Central memory CD4-positive, alpha-beta T cell (primary cell): Measurements from ENCODE around the gene PACSIN2.

Source experiments
- DNase-seq: peaks from one replicate; pipeline ENCODE4 v3.0.0; 2022

Gene PACSIN2

GRCh38 chr22:42901790-42902508 lies 113.0 kb downstream of the PACSIN2 start:
- DNase-seq: no peak

DNA sequence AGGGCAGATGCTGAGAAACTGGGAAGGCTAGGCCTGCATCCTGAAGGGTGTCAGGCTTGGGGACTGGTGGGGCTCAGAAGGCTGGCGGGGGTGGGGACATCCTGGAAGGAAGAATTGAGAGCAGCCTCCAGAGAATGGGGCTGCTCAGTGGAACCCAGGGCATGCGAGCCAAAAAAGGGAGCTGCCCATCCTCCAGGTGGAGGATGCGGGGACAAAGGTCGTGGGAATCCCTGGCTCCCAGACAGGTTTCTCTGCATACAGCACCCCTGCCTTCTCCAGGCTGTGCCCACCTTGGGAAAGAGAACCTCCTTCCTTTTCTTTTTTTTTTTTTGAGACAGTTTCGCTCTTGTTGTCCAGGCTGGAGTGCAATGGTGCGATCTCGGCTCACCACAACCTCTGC lies 117.0 kb downstream of the PACSIN2 start:
- no peak for DNase-seq

GRCh38 chr22:42895541-42895981 lies 119.4 kb downstream of the PACSIN2 start:
- no peak for DNase-seq

DNA sequence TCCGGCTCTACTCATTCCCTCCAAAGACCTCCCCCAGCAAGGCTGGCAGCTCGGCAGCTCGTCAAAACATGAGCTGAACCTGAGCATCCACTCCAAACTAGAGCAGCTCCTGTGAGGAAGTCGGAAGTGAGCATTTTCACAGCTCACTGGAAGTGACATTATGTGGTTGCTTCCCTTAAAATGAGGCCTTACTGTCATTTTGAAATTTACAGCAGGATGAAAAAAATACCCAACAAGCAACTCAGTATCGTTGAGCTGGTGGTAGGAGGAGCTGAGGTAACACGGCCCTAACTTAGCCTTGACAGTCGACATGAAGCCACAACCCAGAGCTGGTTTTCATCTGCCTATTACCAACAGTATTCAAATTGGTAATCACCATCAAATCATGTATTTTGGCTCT lies 119.9 kb downstream of the PACSIN2 start:
- DNase-seq: peak; percentile 12

DNA sequence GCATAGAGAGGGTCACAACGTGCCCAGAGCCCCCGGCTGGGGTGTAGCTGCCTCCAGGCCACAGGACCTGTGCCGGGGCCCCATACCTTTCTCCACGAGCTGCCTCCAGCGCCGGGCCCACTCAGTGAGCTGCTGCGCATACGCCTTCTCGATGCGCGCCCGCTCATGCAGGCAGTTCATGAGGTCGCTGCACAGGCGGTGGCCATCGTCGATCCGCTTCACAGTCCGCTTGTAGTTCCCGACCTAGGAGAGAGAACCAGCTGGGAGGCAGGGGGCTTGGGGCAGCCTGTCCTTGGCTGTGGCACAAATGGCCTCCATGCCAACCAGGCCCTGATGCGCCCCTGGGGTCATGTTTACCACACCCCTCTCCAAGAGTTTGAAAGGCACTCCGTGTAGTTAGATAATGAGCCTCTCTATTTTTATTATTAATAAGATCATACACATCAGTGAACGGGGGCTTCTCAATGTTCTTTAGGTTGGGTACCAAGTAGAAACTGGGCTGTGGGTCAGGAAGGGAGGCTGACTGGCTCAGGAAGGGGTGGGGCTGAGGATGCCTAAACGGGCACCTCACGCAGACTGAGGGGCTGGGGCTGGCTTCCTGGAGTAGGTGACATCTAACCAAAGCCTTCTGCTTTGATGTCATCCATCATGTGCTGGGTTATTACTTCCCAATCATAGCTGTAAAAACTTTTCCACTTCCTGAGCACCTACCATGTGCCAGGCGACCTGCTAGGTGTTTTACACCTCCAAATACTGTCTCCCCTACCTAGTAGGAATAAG lies 121.4 kb downstream of the PACSIN2 start:
- no peak for DNase-seq

DNA sequence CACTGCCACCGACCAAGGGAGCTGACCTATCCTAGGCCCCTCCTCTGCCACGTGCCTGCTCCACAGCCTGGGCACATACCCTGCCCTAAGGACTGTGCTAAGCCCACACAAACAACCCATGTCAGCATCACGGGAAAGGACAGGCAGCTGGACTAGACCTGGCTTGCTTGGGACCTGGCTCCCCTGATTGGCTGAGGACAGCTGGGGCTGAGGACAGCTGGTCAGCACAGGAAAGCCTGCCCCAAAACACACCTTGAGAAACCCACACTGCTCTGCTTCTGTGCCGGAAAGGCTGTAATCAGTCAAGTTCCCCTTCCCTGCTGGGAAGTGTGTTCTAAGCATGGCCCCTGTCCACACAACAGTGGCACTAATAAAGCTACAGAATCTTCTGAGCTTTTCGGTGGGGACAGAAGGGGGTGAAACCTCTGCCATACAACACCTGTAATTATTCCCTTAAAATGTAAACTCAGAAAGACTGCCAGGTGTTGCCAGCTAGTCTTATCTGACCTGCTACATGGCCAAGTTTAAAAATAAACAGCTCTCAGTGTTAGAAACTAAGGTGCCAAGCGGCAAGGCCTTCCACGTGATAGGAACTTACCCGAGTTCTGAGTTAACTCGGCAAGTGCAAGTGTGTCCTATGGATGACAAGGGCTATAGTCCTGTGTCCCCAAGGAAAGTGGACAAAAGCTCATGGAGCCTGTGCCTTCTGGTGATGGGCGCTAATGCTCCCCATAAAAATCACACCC lies 122.2 kb downstream of the PACSIN2 start:
- DNase-seq: no peak

DNA sequence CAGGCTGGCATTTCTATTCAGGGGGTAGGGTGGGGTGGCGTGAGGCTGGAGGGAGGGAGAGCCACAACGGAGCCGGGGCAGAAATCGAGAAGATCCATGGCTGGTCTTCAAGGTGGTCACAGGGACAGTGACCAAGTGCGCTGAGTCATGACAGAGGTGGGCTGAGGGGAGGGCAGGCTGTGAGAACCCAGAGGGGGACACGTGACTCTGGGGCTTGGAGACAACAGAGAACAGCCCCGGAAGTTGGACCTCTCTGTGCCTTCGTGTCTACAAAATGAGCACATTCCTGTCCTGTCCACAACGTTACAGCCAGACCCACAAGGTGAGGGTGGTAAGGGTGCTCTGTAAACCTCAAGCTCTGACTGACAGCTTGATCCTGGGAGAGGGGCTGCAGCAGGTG lies 122.8 kb downstream of the PACSIN2 start:
- DNase-seq: no peak

DNA sequence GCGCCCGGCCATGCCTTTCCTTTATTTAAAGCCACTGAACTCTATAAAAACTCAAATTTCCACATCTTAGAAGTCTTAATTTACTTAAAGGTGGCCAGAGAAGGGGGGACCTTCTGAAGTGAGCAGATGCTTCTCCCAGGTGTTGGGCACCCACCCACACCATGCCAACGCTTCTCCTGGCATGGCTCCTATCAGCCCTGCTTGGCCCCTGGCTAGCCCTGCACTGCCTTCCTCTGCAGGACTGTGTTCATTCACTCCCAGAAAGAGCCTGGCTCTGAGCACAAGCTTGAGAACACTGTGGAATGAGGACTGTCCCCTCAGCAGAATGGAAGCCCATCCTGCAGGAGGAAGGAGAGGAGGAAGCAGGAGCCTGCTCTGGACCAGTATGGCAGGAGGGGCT lies 123.3 kb downstream of the PACSIN2 start:
- DNase-seq: no peak

DNA sequence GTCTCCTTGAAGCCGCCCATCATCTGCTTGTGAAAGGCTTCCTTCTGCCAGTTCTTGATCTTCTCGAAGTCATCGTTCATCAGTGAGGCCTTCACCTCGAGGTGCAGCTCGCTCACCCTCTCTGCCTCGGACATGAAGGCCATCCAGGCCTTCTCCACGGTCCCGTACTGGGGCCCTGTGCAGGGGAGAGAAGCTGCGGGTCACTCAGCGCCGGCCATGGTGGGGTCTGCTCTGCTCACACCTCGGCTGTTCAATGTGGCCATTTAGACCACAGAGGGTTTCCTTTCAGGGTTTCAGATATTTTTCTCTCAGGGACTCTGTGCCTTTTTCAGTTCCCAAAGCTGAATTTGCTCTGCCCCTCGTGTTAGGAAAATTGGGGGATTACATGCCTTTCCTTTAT lies 123.9 kb downstream of the PACSIN2 start:
- DNase-seq: no peak

DNA sequence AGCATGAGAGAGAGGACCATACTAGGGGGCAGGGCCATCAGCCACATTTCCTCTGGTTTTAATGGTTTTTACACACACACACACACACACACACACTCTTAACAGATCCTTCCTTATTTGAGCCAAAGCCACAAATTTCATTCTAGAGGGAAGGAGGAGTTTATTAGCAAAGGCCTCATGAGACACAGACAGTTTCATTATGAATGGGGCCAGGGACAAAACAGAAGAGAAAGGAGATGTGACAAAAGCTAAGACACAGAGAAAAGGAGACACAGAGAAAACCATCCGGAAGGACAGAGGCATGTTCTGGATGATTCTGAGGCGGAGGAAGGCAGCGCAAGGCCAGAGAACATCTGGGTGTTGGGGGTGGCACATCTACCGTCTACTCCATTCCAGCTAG lies 125.6 kb downstream of the PACSIN2 start:
- DNase-seq: no peak

DNA sequence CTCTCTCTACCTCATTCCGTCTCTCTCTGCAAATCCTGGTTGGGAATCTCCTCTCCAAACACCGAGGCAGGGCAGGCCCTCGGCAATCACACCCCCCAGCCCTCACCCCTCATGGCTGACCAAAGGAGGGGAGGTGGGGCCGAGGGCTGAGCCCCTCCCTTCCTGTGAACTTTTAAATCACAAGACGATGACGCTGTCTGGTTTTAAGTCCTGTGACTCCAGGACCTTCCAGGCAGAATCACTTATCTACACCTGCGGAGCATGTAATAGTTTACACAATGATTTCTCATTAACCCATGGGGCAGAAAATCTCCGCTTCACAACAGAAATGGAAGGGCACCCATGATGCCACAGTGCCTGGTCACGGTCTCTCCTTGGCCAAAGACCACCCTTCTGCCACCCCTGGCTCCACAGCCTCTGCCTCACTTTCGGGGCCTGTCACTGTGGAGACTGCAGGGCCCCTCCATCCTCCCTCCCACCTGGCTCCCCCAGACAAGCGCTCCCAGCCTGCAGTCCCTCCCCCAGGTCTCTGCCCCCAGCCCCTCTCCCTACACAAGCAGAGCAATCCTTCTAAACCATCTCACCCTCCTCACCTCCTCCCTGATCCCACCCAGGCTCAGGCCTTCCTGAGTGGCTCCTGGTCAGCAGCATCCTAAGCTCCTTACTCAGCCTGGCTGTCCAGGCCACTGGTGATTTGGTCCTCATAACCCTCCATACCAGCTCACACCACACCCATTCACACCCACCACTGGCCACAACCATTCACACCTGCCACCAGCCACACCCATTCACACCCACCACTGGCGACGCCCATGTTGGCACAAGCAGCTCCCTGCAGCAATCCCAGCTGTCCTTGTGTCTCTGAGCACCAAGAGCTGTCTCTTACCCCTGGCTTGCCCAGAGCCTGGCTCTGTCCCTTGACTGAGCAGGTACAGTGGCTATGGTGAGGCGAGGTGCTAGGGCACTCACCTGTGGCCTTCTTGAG lies 127.1 kb downstream of the PACSIN2 start:
- DNase-seq: no peak

DNA sequence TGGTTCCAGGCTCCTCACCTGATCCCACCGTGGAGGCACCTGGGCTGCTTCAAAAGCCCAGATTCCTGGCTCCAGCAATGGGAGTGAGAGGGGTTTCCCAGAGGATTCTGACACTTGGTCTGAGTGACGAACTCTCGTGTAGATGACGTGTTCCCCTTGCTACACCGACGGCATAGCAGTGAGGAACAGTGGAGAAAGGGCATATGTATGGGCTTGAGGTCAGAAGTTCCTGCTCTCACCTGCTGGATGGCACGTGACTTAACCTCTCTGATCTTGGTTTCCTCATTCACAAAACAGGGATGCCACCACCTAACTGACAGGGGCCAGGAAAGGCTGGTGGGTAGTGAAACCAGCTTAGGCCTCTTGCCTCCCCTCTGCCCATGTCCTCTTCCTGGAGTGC lies 127.8 kb downstream of the PACSIN2 start:
- DNase-seq: no peak

DNA sequence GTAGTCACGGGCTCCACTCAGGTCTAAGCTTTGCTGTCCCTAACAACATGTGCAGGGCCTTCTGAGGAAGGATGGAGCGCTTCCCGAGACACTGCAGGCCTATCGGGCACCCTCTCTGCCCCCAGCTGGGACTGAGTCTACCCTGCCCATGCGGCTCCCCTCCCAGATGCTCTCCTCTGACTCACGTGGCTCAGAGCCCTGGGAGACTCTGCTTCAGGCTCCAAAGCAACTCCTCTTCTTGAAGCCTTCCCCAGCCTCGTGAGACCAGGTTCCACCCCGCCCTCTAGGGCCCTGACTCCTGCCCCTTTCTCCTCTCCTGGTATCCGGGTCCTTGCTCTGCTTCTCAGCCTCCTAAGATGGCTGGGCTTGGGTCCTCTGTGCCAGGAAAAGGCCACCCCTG lies 129.5 kb downstream of the PACSIN2 start:
- DNase-seq: no peak

GRCh38 chr22:42884616-42885375 lies 130.2 kb downstream of the PACSIN2 start:
- DNase-seq: no peak

- no peak for DNase-seq
Observed at GRCh38 chr22:42883970-42884369, 131.0 kb downstream of the PACSIN2 start.

- DNase-seq: no peak
Observed at GRCh38 chr22:42883121-42883520, 131.8 kb downstream of the PACSIN2 start.

DNA sequence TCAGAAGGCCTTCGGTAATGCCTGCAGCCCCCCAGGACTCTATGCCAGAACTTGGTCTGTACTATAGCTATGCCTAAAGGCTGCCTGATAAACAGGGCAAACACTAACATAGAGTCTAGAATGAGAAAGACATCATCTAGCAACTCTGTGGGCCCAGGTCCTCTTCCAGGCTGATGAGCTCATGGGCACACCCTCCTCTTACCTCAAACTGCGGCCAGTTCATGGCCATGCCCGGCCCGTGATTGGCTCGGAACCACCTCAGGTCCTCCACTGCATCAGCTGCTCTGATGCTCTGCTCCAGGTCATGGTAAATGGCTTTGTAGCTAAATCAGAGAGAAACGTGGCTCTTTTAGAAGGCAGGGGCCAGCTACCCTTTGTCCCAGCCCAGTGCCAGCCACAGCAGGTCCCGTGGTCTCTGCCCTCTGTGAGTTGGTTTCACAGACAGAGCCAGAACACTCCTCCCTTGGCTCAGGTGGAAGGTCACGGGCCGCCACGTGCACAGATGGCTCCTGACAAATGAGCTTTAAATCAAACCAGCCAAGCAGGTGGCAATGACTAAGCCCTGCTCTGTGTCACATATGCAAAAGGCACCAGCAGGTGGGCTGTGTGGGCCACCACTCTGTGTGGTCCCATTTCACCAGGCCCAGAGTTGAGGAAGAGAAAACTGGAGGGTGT lies 132.8 kb downstream of the PACSIN2 start:
- DNase-seq: no peak

- DNase-seq: no peak
Observed at GRCh38 chr22:42881298-42881697, 133.7 kb downstream of the PACSIN2 start.

- DNase-seq: no peak
Observed at GRCh38 chr22:42880815-42881214, 134.1 kb downstream of the PACSIN2 start.

GRCh38 chr22:42879371-42880021 lies 135.5 kb downstream of the PACSIN2 start:
- no peak for DNase-seq
